ENCODE measurements around the gene CCDC112.

DNA sequence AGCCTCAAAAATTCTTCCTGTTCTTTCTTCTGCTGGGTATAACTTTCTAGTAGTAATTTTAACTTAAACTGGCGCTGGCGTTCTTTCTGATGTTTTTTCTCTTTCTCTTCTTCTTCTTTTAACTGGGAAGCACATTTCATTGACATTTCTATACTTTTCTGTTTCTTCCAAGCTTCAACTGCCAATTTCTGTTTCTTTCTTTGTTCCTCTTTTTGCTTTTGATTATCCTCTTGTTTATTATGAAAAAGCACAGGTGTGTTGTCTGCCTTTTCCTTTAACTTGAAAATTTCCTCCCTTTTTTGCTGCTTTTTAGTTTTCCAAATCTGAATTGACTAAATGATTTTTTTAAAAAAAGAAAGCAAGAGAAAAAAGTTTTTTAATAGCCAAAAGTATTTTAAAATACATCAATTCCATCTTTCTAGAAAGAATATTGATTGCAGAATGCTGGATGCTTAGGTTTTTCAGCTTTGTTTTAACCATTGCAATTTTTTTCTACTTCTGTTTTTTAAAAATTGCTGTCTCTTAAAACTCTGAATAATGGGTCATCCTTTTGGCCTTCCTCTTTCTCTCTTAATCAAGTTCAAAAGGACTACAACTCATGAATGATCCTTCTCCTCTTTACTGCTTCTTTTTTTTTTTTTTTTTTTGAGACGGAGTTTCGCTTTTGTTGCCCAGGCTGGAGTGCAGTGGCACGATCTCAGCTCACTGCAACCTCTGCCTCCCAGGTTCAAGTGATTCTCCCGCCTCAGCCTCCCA is 25.0 kb downstream of the CCDC112 start:
- TF ChIP-seq EZH2 (IDR thresholded peaks at IDR 0.05; ENCODE audit: borderline replicate concordance, low read depth, low read length, poor library complexity, severe bottlenecking), result no peak
- TF ChIP-seq, protein P1, sequence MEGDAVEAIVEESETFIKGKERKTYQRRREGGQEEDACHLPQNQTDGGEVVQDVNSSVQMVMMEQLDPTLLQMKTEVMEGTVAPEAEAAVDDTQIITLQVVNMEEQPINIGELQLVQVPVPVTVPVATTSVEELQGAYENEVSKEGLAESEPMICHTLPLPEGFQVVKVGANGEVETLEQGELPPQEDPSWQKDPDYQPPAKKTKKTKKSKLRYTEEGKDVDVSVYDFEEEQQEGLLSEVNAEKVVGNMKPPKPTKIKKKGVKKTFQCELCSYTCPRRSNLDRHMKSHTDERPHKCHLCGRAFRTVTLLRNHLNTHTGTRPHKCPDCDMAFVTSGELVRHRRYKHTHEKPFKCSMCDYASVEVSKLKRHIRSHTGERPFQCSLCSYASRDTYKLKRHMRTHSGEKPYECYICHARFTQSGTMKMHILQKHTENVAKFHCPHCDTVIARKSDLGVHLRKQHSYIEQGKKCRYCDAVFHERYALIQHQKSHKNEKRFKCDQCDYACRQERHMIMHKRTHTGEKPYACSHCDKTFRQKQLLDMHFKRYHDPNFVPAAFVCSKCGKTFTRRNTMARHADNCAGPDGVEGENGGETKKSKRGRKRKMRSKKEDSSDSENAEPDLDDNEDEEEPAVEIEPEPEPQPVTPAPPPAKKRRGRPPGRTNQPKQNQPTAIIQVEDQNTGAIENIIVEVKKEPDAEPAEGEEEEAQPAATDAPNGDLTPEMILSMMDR (conservative IDR thresholded peaks at IDR 0.05; ENCODE audit: low read depth, low read length), result no peak

All from A673 (cell line).